ENCODE measurements around the gene LY6G6D. TPM values are rescaled to one million over a fixed set of nuclear protein-coding genes. Genes with fewer than 3 reads are reported as not detected.

Gene LY6G6D
- total and polyA plus RNA-seq, 2 experiments from 2014 or later, result 3.0 TPM; not detected in 1

DNA sequence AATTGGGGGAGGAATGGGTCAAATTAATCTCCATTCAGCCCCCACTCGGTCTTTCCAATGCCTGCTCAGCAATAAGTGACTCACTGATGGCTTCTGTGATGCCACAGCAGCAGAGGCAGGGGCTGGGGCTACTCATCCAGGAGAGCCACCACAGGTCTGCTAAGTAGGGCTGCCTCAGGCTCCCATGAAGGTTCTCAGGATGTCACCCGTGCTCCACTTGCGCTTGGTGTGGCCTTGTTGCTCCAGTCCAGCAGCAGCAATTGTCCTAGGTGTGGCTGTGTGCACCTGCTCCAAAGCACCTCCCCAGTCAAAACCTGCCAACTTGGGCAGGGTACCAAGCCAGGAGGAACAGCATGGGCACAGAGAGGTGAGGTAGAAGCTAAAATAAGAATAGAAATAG, 7.0 kb downstream of the LY6G6D start:
- no peaks in the 10 kb centered on the region for H4K20me1 ChIP-seq (ENCODE audit: insufficient read depth, poor library complexity, severe bottlenecking)
- H3K9me3 ChIP-seq (ENCODE audit: low read depth), result no peaks in the 10 kb centered on the region
- no peaks in the 10 kb centered on the region for H3K9me2 ChIP-seq (replicated peaks; ENCODE audit: insufficient read depth)
- no peak overlapping the region for H2AFZ ChIP-seq
- no peak for DNase-seq (ENCODE audit: low spot score)
- no peaks in the 10 kb centered on the region for H3K27me3 ChIP-seq
- no peaks in the 10 kb centered on the region for H3K79me2 ChIP-seq
- no peak overlapping the region for H3K4me2 ChIP-seq
- no peak overlapping the region for H3K27ac ChIP-seq
- H3K36me3 ChIP-seq (replicated peaks; ENCODE audit: insufficient read depth, low read depth), result no peaks in the 10 kb centered on the region
- WGBS (ENCODE audit: low lambda C conversion rate, missing lambda C conversion rate), result 91% methylated on average over 3 of the region's 3 CpGs
- no peak overlapping the region for H3K4me3 ChIP-seq
- H3K4me1 ChIP-seq (ENCODE audit: insufficient read depth), result no peaks in the 10 kb centered on the region
- TF ChIP-seq EZH2phosphoT487 (IDR thresholded peaks at IDR 0.05; ENCODE audit: low read depth, severe bottlenecking, unreplicated experiment), result no peak
- no peak for TF ChIP-seq EZH2 (IDR thresholded peaks at IDR 0.05; ENCODE audit: borderline replicate concordance)
- TF ChIP-seq, protein P1, sequence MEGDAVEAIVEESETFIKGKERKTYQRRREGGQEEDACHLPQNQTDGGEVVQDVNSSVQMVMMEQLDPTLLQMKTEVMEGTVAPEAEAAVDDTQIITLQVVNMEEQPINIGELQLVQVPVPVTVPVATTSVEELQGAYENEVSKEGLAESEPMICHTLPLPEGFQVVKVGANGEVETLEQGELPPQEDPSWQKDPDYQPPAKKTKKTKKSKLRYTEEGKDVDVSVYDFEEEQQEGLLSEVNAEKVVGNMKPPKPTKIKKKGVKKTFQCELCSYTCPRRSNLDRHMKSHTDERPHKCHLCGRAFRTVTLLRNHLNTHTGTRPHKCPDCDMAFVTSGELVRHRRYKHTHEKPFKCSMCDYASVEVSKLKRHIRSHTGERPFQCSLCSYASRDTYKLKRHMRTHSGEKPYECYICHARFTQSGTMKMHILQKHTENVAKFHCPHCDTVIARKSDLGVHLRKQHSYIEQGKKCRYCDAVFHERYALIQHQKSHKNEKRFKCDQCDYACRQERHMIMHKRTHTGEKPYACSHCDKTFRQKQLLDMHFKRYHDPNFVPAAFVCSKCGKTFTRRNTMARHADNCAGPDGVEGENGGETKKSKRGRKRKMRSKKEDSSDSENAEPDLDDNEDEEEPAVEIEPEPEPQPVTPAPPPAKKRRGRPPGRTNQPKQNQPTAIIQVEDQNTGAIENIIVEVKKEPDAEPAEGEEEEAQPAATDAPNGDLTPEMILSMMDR (IDR thresholded peaks at IDR 0.05; ENCODE audit: poor library complexity), result no peak

DNA sequence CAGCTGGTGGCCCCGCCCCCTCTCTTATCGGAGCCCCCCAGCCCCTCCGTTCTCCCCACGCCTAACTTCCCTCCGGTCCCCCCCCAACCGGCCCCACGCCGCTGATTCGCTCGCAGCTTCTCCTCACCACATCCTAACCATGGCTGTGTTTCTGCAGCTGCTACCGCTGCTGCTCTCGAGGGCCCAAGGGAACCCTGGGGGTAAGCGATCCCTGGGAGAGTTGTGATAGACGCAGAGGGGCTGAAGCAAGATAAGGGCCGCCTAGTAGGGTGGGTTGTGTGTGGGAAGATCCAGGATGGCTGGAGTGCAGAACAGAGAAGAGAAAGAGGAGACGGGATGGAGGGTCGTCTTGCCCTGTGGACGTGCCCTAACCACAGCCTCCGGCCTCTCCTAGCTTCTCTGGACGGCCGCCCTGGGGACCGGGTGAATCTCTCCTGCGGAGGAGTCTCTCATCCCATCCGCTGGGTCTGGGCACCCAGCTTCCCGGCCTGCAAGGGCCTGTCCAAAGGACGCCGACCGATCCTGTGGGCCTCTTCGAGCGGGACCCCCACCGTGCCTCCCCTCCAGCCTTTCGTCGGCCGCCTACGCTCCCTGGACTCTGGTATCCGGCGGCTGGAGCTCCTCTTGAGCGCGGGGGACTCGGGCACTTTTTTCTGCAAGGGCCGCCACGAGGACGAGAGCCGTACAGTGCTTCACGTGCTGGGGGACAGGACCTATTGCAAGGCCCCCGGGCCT, 8.3 kb downstream of the LY6G6D start, which contains the start of gene MPIG6B:
Gene MPIG6B (plus strand): TSS at position 129 of the 735 bp plus-strand sequence. CDS start 11 bp downstream, at position 140.
- Histone ChIP-seq H3K4me2 (no peak within 1 kb of the TSS), H3K36me3 (replicated peaks; ENCODE audit: insufficient read depth, low read depth) (no peaks in the 10 kb centered on the region), H3K9me2 (replicated peaks; ENCODE audit: insufficient read depth) (no peaks in the 10 kb centered on the region), H3K4me3 (no peak within 1 kb of the TSS), H4K20me1 (ENCODE audit: insufficient read depth, poor library complexity, severe bottlenecking) (peaks cover 6% of the 10 kb centered on the region), H3K27me3 (no peaks in the 10 kb centered on the region), H3K27ac (no peak within 1 kb of the TSS), H3K9me3 (ENCODE audit: low read depth) (no peaks in the 10 kb centered on the region), H2AFZ (no peak within 1 kb of the TSS), H3K79me2 (peaks cover 7% of the 10 kb centered on the region), H3K4me1 (ENCODE audit: insufficient read depth) (no peaks in the 10 kb centered on the region)
- no peak for DNase-seq (ENCODE audit: low spot score)
- TF ChIP-seq EZH2phosphoT487 (IDR thresholded peaks at IDR 0.05; ENCODE audit: low read depth, severe bottlenecking, unreplicated experiment) (no peak), EZH2 (IDR thresholded peaks at IDR 0.05; ENCODE audit: borderline replicate concordance) (no peak)
- TF ChIP-seq, protein P1 (IDR thresholded peaks at IDR 0.05; ENCODE audit: poor library complexity), result no peak
- 94% methylated on average over 46 of the region's 46 CpGs for WGBS (ENCODE audit: low lambda C conversion rate, missing lambda C conversion rate)

DNA sequence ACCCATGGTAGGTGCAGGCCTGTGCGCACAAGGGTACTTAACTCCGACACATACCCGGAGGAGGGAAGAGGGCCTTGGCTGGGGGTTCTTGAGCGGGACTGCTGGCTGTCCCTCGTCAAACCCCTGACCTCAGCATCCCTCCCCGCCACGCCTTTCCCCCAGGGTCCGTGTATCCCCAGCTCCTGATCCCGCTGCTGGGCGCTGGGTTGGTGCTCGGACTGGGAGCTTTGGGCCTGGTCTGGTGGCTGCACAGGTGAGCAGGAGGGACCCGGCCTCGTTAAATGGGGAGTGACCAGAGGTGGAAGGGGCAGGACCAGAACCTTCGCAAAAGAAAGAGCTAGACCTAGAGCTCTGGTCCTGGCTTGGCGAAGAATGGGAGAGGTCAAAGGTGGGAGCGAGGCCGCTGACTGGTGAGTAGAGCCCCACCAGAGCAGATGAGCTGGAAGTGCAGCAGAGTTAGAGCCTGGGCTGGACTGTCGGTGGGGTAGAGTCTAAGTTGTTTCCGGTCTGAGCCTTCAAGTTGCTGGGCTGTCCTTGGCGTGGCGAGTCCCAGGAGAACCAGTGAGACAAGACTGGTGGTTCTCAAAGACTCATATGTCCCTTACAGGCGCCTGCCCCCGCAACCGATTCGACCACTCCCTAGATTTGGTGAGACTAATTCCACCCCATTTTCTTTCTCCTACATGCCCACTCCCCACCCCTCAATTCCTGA, 9.0 kb downstream of the LY6G6D start:
- WGBS (ENCODE audit: low lambda C conversion rate, missing lambda C conversion rate), result 95% methylated on average over 24 of the region's 25 CpGs
- H3K27ac ChIP-seq, result no peak overlapping the region
- peaks cover 10% of the 10 kb centered on the region for H4K20me1 ChIP-seq (ENCODE audit: insufficient read depth, poor library complexity, severe bottlenecking)
- no peak overlapping the region for H3K4me3 ChIP-seq
- no peaks in the 10 kb centered on the region for H3K27me3 ChIP-seq
- H3K4me1 ChIP-seq (ENCODE audit: insufficient read depth), result no peaks in the 10 kb centered on the region
- no peak for TF ChIP-seq EZH2phosphoT487 (IDR thresholded peaks at IDR 0.05; ENCODE audit: low read depth, severe bottlenecking, unreplicated experiment)
- no peak for TF ChIP-seq EZH2 (IDR thresholded peaks at IDR 0.05; ENCODE audit: borderline replicate concordance)
- TF ChIP-seq, protein P1 (IDR thresholded peaks at IDR 0.05; ENCODE audit: poor library complexity), result no peak
- no peak overlapping the region for H3K4me2 ChIP-seq
- no peak for DNase-seq (ENCODE audit: low spot score)
- H3K9me3 ChIP-seq (ENCODE audit: low read depth), result no peaks in the 10 kb centered on the region
- H3K9me2 ChIP-seq (replicated peaks; ENCODE audit: insufficient read depth), result no peaks in the 10 kb centered on the region
- peaks cover 14% of the 10 kb centered on the region for H3K79me2 ChIP-seq
- no peak overlapping the region for H2AFZ ChIP-seq
- no peaks in the 10 kb centered on the region for H3K36me3 ChIP-seq (replicated peaks; ENCODE audit: insufficient read depth, low read depth)
